ENCODE data around the gene WDR20.
"Not testable (repeated sequence)": the region's sequence is repeated elsewhere in the genome, so short reads cannot be mapped to it uniquely, and the experiment has no call there.

WDR20 gene

GRCh38 chr14:102171173-102172020 lies 31.7 kb downstream of the WDR20 start:
- DNase-seq (ENCODE audit: low read depth) = no peak

DNA sequence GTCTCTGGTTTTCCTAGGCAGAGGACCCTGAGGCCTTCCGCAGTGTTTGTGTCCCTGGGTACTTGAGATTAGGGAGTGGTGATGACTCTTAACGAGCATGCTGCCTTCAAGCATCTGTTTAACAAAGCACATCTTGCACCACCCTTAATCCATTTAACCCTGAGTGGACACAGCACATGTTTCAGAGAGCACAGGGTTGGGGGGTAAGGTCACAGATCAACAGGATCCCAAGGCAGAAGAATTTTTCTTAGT lies 32.2 kb downstream of the WDR20 start:
- not testable (repeated sequence) for DNase-seq (ENCODE audit: low read depth)

DNA sequence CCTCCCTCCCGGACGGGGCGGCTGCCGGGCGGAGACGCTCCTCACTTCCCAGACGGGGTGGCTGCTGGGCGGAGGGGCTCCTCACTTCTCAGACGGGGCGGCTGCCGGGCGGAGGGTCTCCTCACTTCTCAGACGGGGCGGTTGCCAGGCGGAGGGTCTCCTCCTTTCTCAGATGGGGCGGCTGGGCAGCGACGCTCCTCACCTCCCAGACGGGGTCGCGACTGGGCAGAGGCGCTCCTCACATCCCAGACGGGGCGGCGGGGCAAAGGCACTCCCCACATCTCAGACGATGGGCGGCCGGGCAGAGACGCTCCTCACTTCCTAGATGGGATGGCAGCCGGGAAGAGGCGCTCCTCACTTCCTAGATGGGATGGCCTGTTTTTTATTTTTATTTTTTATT lies 33.0 kb downstream of the WDR20 start:
- not testable (repeated sequence) for DNase-seq (ENCODE audit: low read depth)

GRCh38 chr14:102177161-102177560 lies 37.5 kb downstream of the WDR20 start:
- DNase-seq (ENCODE audit: low read depth) = no peak

DNA sequence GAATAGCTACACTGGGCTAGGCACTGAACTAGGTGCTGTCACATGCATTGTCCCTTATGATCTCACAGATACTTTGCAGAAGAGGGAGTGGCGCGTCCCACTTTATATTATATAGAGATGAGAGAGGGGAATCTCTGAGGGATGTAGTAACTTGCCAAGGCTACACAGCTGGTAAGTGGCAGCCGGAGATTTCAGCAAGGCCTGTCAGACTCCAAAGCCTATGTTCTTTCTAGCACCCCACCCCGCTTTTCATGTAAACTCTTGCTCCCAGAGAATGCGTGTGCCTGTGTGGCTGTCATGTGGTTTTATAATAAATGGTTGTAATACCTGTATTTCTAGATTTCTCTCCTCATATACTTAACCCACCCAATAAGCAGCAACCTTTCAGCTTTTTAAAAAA lies 39.1 kb downstream of the WDR20 start:
- DNase-seq (ENCODE audit: low read depth) = no peak

GRCh38 chr14:102180248-102180998 lies 40.7 kb downstream of the WDR20 start:
- DNase-seq (ENCODE audit: low read depth) = no peak

DNA sequence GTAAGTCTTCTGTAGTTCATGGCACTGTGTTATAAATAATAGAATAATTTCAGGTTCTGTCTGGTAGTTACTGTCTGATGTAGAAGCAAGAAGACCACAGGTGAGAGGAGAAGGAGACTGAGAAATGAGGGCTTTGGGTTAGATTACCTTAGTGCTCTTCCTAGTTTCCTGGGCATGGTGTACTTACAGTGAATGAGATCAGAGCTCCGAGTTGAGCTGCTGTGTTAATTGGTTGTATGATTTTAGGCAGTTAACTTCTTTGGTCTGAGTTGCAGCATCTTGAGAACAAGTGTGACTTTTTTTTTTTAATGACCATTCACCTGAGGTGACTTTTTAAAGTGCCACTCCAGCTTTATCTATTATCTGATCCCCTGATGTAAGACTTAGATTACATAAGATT lies 41.5 kb downstream of the WDR20 start:
- no peak for DNase-seq (ENCODE audit: low read depth)

GRCh38 chr14:102182190-102182589 lies 42.5 kb downstream of the WDR20 start:
- DNase-seq (ENCODE audit: low read depth) = peak; percentile 30

DNA sequence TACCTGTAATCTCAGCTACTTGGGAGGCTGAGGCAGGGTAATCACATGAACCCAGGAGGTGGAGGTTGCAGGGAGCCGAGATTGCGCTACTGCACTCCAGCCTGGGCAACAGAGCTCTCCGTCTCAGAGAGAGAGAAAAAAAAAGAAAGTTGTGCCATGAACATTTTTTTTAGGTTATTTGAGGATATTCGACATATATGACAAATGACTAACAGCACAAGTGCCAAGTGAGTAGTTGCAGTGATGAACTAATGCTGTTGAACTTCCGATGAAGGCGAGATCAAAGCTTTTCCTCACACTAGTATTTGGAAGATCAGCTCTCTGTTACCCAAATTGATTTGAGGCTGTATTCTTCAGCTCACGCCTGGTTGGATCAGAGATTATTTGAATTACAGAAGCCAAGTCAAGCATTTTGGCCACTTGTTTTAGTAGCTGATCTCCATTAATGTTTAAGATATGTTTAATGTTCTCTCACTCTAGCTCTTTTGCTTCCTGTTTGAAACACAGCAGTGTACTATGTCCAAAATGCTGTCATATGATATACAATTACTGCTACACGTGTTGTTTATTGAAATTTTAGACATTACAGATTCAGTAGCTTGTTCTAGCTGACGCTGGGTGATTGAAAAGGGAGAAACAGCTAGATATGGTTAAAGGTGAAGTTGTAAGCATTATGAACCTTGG lies 43.4 kb downstream of the WDR20 start:
- peak; percentile 9 for DNase-seq (ENCODE audit: low read depth)

DNA sequence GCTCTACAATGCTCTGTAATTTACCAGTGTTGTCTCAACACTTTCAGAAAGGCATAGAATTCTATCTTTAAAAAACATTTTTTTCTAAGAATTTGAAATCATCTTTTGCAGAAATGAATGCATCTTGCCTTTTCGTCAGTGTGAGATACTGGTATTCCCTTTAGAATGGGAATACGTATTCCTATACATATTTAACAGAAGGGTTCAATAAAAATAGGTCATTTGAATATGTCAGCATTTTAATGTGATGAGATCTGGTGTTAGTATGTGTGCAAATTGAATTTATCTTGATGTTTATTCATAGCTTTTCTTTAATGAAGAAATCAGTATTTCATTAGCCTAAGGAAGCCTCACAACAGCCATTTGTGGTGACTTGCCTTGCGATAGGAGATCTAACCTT lies 44.2 kb downstream of the WDR20 start:
- DNase-seq (ENCODE audit: low read depth) = no peak

- DNase-seq (ENCODE audit: low read depth) = no peak
Observed at GRCh38 chr14:102184316-102185035, 44.8 kb downstream of the WDR20 start.

DNA sequence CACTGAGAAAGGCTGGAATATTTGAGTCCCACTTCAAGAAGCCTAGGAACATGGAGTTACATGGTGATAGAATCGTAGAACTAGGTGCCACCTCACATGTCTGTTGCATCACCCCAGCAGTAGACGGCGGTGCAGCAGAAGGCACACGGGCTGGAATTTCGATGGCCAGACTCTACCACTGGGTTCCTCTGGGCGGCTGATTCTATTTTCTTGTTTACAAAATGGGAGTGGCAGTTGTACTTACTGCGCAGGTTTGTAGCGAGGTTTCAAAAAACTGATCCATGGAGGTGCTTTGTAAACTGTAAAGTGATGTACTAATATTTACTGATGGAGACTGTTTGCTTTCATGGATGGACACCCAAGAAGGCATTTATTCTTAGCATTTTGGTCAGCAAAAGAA lies 45.7 kb downstream of the WDR20 start:
- no peak for DNase-seq (ENCODE audit: low read depth)

GRCh38 chr14:102187044-102187443 lies 47.3 kb downstream of the WDR20 start:
- peak; percentile 40 for DNase-seq (ENCODE audit: low read depth)

GRCh38 chr14:102187568-102188001 lies 47.9 kb downstream of the WDR20 start:
- DNase-seq (ENCODE audit: low read depth) = no peak

GRCh38 chr14:102188187-102188586 lies 48.5 kb downstream of the WDR20 start:
- DNase-seq (ENCODE audit: low read depth) = no peak

DNA sequence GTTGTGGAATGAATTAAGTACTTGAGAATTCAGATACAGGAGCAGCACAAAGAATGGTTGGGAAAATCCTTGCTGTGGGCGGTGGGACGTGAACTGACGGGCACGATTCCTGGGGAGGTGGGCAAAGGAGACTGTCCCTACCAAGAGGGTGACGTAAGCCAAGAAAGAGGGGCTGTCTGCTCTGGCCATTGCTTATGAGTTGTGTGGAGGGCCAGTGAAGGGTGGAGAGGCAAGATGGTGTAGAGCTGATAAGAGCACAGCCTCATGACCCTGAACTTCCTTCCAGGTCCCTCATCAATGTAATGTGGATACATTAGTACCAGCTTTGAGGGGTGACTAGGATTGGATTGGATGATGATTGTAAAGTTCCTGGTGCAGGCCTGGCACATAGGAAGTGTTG lies 50.2 kb downstream of the WDR20 start:
- DNase-seq (ENCODE audit: low read depth) = no peak

GRCh38 chr14:102192840-102193502 lies 53.3 kb downstream of the WDR20 start:
- DNase-seq (ENCODE audit: low read depth) = no peak

DNA sequence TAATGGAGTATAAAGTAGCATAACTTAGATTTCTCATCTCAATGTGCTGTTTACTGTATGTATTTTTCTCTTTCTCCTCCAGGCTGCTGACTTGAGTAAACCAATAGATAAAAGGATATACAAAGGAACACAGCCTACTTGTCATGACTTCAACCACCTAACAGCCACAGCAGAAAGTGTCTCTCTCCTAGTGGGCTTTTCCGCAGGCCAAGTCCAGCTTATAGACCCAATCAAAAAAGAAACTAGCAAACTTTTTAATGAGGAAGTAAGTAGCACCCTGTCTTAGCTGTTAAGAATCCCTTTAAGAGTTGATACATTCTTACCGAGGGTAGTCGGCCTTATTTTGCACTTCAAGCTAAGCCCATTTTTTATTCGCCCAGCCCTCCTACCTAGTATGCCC lies 55.2 kb downstream of the WDR20 start:
- DNase-seq (ENCODE audit: low read depth) = no peak

DNA sequence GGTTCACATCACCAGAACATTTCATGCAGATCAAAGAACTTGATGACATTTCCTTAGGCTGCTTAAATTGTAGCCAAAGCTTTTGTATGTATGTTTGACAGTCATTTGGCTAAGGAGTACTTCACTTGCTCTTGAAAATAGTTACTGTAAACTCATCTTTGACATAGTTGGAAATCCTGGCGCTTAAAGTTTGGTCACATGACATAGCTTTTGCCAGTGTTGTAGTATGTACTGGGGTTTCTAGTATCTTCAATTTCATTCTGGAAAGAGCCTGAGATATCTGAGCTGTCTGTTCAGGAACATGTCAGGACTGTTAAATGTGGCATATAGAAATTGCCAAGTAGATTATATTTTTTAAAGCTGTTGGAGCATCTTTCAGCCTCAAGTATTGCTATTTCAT lies 55.7 kb downstream of the WDR20 start:
- DNase-seq (ENCODE audit: low read depth) = no peak

GRCh38 chr14:102196039-102196901 lies 56.6 kb downstream of the WDR20 start:
- no peak for DNase-seq (ENCODE audit: low read depth)

DNA sequence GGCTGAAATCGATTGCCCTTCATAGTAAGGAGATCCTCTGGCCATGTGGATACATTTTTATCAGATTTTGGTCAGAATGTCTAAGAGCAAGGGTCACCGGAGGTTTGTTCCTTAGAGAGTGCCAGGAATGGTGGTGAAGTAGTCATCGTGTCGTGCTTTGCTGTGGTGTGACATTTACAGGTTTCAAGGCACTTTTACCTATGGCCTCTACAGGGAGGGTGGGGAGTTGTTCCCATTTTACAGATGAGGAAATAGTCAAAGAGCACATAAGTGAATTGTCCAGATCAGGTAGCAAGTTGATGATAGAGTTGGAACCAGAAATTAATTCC lies 57.2 kb downstream of the WDR20 start:
- no peak for DNase-seq (ENCODE audit: low read depth)
